Smooth muscle cell (in vitro differentiated cells): ENCODE results near the gene PARP4. TPM values are rescaled to one million over a fixed set of nuclear protein-coding genes. Genes with fewer than 3 reads are reported as not detected.
"Not testable (repeated sequence)": the region's sequence is repeated elsewhere in the genome, so short reads cannot be mapped to it uniquely, and the experiment has no call there.

Experiments used
- DNase-seq: peaks from one replicate; lab custom pipeline; 2025; ENCODE audit not compliant: unreplicated experiment; lab: John Stamatoyannopoulos, UW
- H2AFZ ChIP-seq: fragments of 200-600 bp; sonication (generic); 2 replicates; pipeline ENCODE4 v1.6.0; 2016; ENCODE audit warnings: antibody characterized with exemption, low read depth, mild to moderate bottlenecking
- H3F3A ChIP-seq: fragments of 200-600 bp; sonication (generic); 2 replicates; pipeline ENCODE4 v1.6.0; 2017; ENCODE audit warnings: antibody characterized with exemption, low read depth
- H3K27ac ChIP-seq: fragments of 200-600 bp; sonication (generic); 2 replicates; pipeline ENCODE4 v1.5.1; 2016; ENCODE audit warnings: low read depth, mild to moderate bottlenecking
- H3K27me3 ChIP-seq: fragments of 200-600 bp; sonication (generic); 2 replicates; pipeline ENCODE4 v1.6.1; 2016; ENCODE audit warnings: low read depth, mild to moderate bottlenecking
- H3K36me3 ChIP-seq: fragments of 200-600 bp; sonication (generic); 2 replicates; pipeline ENCODE4 v1.5.1; 2016; ENCODE audit warnings: low read depth
- H3K4me1 ChIP-seq: fragments of 200-600 bp; sonication (generic); 2 replicates; pipeline ENCODE4 v1.5.1; 2016; ENCODE audit warnings: low read depth
- H3K4me2 ChIP-seq: fragments of 200-600 bp; sonication (generic); 2 replicates; pipeline ENCODE4 v1.6.0; 2016; ENCODE audit warnings: mild to moderate bottlenecking
- H3K4me3 ChIP-seq: fragments of 200-600 bp; sonication (generic); 2 replicates; pipeline ENCODE4 v1.5.1; 2016; ENCODE audit warnings: mild to moderate bottlenecking
- H3K79me2 ChIP-seq: fragments of 200-600 bp; sonication (generic); 2 replicates; pipeline ENCODE4 v1.6.0; 2016; ENCODE audit warnings: low read depth, mild to moderate bottlenecking
- H3K9ac ChIP-seq: fragments of 200-600 bp; sonication (generic); 2 replicates; pipeline ENCODE4 v1.6.0; 2016; ENCODE audit warnings: low read depth
- H3K9me3 ChIP-seq: fragments of 200-600 bp; sonication (generic); replicated peaks from 2 replicates; pipeline ENCODE4 v1.5.1; 2016; ENCODE audit warnings: low read depth
- H4K20me1 ChIP-seq: fragments of 200-600 bp; sonication (generic); 2 replicates; pipeline ENCODE4 v1.6.0; 2016; ENCODE audit warnings: low read depth
- CTCF ChIP-seq: fragments of 200-600 bp; sonication (generic); IDR thresholded peaks from 2 replicates; pipeline ENCODE4 v1.5.1; 2017; ENCODE audit warnings: borderline replicate concordance, mild to moderate bottlenecking, antibody characterized with exemption; ENCODE audit not compliant: insufficient read depth, poor library complexity, severe bottlenecking
- WGBS: methylation state at CpG from one replicate; pipeline ENCODE4 v1.1.7; 2016; ENCODE audit warnings: low lambda C conversion rate; 5-methylcytosine and 5-hydroxymethylcytosine counted together
- polyA plus RNA-seq: library from polyadenylated mRNA; unstranded; fragments of >200 nt; fragmentation: Nextera tagmentation; extraction: Ambion mirVana; gene quantifications from 2 replicates; pipeline ENCODE4 v1.2.1, GENCODE V29; 2016
- total RNA-seq: library from RNA; depleted of rRNA; stranded (reverse); fragments of >200 nt; gene quantifications from 2 replicates; pipeline ENCODE4 v1.2.3, GENCODE V29; 2014

PARP4 gene
- total and polyA plus RNA-seq, 2 experiments from 2014 or later, result 18.2 to 33.7 TPM

DNA sequence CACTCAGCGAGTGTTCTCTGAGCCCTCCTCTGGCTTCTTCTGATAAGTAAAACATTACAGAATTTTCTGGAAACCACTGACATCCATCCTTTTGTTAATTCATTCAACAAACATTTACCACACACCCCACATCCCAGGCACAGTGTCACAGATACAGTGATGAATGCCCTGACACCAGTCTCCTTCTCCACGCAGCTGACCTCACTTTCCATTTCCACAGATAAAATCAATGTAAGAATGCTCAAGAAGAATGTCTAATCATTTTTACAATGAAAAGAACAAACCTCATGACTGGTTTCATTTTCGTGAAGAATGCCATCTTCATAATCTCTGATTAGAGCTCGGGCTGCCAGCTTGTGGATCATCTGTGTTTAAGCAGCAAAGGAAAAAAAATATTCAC lies 69.2 kb downstream of the PARP4 start:
- H2AFZ ChIP-seq, result no peak overlapping the region
- no peaks in the 10 kb centered on the region for H3K4me1 ChIP-seq
- H3K79me2 ChIP-seq, result no peaks in the 10 kb centered on the region
- no peaks in the 10 kb centered on the region for H4K20me1 ChIP-seq
- H3K4me3 ChIP-seq, result no peak overlapping the region
- H3K9ac ChIP-seq, result no peak overlapping the region
- peaks cover 10% of the 10 kb centered on the region for H3K36me3 ChIP-seq
- H3K4me2 ChIP-seq, result no peak overlapping the region
- no peaks in the 10 kb centered on the region for H3K27me3 ChIP-seq
- DNase-seq, result no peak
- 91% methylated on average over 4 of the region's 4 CpGs for WGBS
- no peaks in the 10 kb centered on the region for H3K9me3 ChIP-seq
- H3F3A ChIP-seq, result no peaks in the 10 kb centered on the region
- no peak for TF ChIP-seq CTCF
- no peak overlapping the region for H3K27ac ChIP-seq

- H3K4me3 ChIP-seq, H3K36me3 ChIP-seq, H3K9me3 ChIP-seq, H4K20me1 ChIP-seq, H3K79me2 ChIP-seq, H3K27me3 ChIP-seq, H3F3A ChIP-seq, H3K27ac ChIP-seq, H3K4me1 ChIP-seq, DNase-seq, H3K9ac ChIP-seq, H3K4me2 ChIP-seq, H2AFZ ChIP-seq: not testable (repeated sequence)
- 80% methylated on average over 3 of the region's 3 CpGs for WGBS
Measured at GRCh38 chr13:24426045-24426444, 86.5 kb downstream of the PARP4 start.

DNA sequence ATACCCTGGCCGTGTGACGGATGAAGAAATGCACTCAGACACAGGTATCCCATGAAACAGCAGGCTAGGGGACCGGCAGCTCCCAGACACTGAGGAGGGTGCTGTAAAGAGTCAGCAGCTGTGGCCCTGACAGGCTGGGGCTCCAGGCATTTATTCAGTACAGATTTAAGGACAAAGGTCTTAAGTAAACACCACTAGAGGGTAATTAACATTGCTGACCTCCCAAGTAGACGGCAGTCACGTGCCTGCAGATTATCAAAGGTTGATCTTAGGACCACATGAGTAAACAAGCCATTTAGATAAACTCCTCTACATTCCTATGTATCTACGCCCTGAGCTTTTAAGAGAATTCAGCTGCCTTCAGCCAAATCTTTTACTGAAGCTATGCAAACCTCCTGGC lies 92.9 kb downstream of the PARP4 start:
- not testable (repeated sequence) for H3K9me3 ChIP-seq, DNase-seq, H2AFZ ChIP-seq, H3K9ac ChIP-seq, H3K27ac ChIP-seq, H3K27me3 ChIP-seq, H3K4me2 ChIP-seq, H3K36me3 ChIP-seq, H3K4me3 ChIP-seq, H4K20me1 ChIP-seq, H3K4me1 ChIP-seq, H3K79me2 ChIP-seq, H3F3A ChIP-seq
- WGBS, result 74% methylated on average over 6 of the region's 6 CpGs

DNA sequence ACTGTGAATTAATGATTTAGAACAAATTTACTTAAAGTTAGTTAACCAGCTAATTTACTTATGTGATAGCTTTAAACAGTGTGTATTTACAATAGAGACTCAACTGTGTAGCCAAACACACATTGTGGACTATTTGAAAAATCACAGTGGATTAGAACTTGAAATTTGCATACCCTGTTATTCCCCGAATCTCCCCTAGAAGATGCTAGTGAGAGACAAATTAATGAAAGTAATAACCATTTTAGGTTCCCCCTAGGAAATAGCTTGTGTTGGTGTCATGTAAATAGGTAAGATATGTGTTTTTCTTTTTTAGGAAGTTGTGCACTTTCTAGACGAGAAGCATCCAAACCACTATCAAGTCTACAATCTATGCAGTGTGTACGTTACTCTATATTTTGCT lies 104.7 kb downstream of the PARP4 start:
- Histone ChIP-seq H3K9ac (no peak overlapping the region), H3K27ac (no peak overlapping the region), H3F3A (no peaks in the 10 kb centered on the region), H3K9me3 (no peaks in the 10 kb centered on the region), H3K27me3 (peaks cover 2% of the 10 kb centered on the region), H3K4me1 (no peaks in the 10 kb centered on the region), H2AFZ (no peak overlapping the region), H3K4me2 (no peak overlapping the region), H3K36me3 (no peaks in the 10 kb centered on the region), H3K79me2 (no peaks in the 10 kb centered on the region), H3K4me3 (no peak overlapping the region), H4K20me1 (no peaks in the 10 kb centered on the region)
- WGBS, result 82% methylated on average over 3 of the region's 3 CpGs
- no peak for TF ChIP-seq CTCF
- DNase-seq, result no peak

- Histone ChIP-seq H3K27me3 (peaks cover 2% of the 10 kb centered on the region), H3K4me2 (no peak overlapping the region), H3F3A (no peaks in the 10 kb centered on the region), H3K36me3 (no peaks in the 10 kb centered on the region), H4K20me1 (no peaks in the 10 kb centered on the region), H3K27ac (no peak overlapping the region), H3K79me2 (no peaks in the 10 kb centered on the region), H3K4me1 (no peaks in the 10 kb centered on the region), H3K9ac (no peak overlapping the region), H2AFZ (no peak overlapping the region), H3K4me3 (no peak overlapping the region), H3K9me3 (no peaks in the 10 kb centered on the region)
- no peak for DNase-seq
- no peak for TF ChIP-seq CTCF
- 89% methylated on average over 4 of the region's 4 CpGs for WGBS
Measured at GRCh38 chr13:24406524-24406923, 106.1 kb downstream of the PARP4 start.
